ENCODE measurements around the gene PTPRN2.

DNA sequence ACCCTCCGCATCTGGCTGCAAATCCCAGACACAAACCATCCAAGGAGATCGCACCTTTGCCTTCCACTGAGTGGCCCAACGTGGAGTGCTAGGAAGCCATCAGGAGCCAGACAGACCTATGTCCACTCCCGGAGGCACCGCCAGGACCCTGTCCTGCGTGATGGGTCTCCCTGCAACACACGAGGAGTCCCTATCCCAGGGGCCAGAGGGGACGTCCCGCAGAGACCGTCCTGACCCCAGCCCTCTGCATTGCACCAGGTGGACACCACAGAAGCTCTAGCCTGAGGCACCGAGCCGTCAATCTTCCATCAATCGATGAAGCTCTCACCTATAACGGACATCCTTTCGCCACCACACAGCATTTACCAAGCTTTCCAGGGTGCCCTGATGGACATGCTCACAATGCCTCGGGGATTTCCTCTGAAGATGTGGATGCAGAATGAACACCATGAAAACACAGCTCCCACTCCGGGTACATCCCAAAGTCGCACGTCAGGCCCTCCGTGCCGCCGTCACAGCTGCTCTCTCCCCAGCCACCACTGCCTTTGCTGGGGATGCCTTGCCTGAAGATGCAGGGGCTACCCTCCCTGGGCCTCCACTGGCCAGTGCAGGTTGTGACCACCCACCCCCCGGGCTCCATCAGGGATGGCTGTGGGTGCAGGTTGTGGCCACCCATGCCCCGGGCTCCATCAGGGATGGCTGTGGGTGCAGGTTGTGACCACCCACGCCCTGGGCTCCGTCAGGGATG, 54.1 kb downstream of the PTPRN2 start:
- TF ChIP-seq, protein P1, sequence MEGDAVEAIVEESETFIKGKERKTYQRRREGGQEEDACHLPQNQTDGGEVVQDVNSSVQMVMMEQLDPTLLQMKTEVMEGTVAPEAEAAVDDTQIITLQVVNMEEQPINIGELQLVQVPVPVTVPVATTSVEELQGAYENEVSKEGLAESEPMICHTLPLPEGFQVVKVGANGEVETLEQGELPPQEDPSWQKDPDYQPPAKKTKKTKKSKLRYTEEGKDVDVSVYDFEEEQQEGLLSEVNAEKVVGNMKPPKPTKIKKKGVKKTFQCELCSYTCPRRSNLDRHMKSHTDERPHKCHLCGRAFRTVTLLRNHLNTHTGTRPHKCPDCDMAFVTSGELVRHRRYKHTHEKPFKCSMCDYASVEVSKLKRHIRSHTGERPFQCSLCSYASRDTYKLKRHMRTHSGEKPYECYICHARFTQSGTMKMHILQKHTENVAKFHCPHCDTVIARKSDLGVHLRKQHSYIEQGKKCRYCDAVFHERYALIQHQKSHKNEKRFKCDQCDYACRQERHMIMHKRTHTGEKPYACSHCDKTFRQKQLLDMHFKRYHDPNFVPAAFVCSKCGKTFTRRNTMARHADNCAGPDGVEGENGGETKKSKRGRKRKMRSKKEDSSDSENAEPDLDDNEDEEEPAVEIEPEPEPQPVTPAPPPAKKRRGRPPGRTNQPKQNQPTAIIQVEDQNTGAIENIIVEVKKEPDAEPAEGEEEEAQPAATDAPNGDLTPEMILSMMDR (IDR thresholded peaks at IDR 0.05), result no peak
- TF ChIP-seq POLR2A (IDR thresholded peaks at IDR 0.05), result no peak
